ENCODE data around the gene NR1H4. TPM values are rescaled to one million over a fixed set of nuclear protein-coding genes. Genes with fewer than 3 reads are reported as not detected.

NR1H4 gene
- total and polyA plus RNA-seq, 2 of the 13 experiments (the other 11 are each of a cell fraction or from before 2014, with no cell fraction given): 27.3 to 114 TPM

DNA sequence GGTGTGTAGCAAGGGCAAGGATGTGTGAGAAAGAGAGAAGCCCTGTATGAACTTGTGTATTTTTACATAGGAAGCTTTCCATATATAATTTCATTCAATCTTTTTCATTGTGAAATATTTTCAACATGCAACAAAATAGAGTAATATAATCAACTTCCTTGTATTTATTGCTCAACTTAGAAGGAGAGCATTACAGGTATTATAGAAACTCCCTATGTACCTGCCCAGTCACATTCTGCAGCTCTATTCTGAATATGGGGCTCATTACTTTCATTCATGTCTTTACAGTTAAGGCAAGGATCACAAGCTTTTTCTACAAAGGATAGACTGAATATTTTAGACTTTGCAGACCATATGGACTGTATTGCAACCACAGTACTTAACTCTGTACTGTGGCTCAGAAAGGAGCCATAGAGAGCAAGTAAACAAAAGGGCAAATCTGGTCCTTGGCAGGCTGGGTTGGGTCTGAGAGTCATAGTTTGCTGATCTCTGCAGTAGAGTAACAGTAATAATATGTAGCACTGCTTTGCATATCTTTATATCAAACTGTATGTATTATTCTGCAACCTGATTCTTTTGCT is 11.3 kb downstream of the NR1H4 start:
- Histone ChIP-seq H3K36me3 (replicated peaks in 1 of 2; ENCODE audit: control insufficient read depth in 1 of 2, insufficient read depth in 2 of 2, low read length in 2 of 2) (peaks cover 0 to 11% of the 10 kb centered on the region in 2 experiments; a peak in 2 of 5 replicates), H3K4me1 (ENCODE audit: insufficient read depth, low read length) (peaks cover 65% of the 10 kb centered on the region), H2AFZ (ENCODE audit: low read length) (no peak overlapping the region), H3K4me2 (ENCODE audit: low read depth, low read length) (no peak overlapping the region), H3K4me3 (replicated peaks in 1 of 3; ENCODE audit: insufficient read depth in 1 of 3, low read depth in 2 of 3, low read length in 3 of 3) (no peak overlapping the region), H3K79me2 (ENCODE audit: insufficient read depth, low read length) (peaks cover 73% of the 10 kb centered on the region), H3K27ac (ENCODE audit: extremely low read length, insufficient read depth, low read length) (peak overlapping the region; percentile 58), H3K27me3 (ENCODE audit: control insufficient read depth in 1 of 2, insufficient read depth in 2 of 2, low read length in 2 of 2) (no peaks in the 10 kb centered on the region), H3K9ac (ENCODE audit: insufficient read depth, low read depth, low read length) (no peak overlapping the region), H4K20me1 (ENCODE audit: insufficient read depth, low read length) (peaks cover 7% of the 10 kb centered on the region; the same call in 1 of the 2 replicates), H3K9me3 (ENCODE audit: low read length) (no peaks in the 10 kb centered on the region)
- CTCF ChIA-PET (ENCODE audit: low intra/inter-chr PET ratio, low total read pairs): no interaction called here
- DNase-seq (ENCODE audit: low spot score) (no peak), FAIRE-seq (no peak), ATAC-seq (peak; percentile 74)
- no TSS peak for BruUV-seq (replicated peaks)
- no peak for TF ChIP-seq EEA1 (CRISPR knock-in tag; IDR thresholded peaks at IDR 0.05; ENCODE audit: borderline replicate concordance)
- 0 out of 2 replicates have a peak, but pooled peaks have one; percentile 17 for TF ChIP-seq CEBPG (CRISPR knock-in tag; IDR thresholded peaks at IDR 0.05)
- TF ChIP-seq, protein P1, sequence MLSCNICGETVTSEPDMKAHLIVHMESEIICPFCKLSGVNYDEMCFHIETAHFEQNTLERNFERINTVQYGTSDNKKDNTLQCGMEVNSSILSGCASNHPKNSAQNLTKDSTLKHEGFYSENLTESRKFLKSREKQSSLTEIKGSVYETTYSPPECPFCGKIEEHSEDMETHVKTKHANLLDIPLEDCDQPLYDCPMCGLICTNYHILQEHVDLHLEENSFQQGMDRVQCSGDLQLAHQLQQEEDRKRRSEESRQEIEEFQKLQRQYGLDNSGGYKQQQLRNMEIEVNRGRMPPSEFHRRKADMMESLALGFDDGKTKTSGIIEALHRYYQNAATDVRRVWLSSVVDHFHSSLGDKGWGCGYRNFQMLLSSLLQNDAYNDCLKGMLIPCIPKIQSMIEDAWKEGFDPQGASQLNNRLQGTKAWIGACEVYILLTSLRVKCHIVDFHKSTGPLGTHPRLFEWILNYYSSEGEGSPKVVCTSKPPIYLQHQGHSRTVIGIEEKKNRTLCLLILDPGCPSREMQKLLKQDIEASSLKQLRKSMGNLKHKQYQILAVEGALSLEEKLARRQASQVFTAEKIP (CRISPR knock-in tag; IDR thresholded peaks at IDR 0.05; ENCODE audit: borderline replicate concordance): no peak
- intact Hi-C loops (cut with micrococcal nuclease; ENCODE audit: unreplicated experiment): loop anchor here (5.0 kb wide), 1 partner anchor 38 kb away; no protein-coding TSS in a partner anchor
- POLR2A ChIA-PET: interaction anchor here (1.5 kb wide), 1 partner anchor 9 kb away, joined by 4 read pairs; no protein-coding TSS in a partner anchor
- in situ Hi-C loops (cut with HindIII; ENCODE audit: extremely low pct_ligation_motif_present, low pct_unique_long_range_greater_than_20kb): no loop called here

DNA sequence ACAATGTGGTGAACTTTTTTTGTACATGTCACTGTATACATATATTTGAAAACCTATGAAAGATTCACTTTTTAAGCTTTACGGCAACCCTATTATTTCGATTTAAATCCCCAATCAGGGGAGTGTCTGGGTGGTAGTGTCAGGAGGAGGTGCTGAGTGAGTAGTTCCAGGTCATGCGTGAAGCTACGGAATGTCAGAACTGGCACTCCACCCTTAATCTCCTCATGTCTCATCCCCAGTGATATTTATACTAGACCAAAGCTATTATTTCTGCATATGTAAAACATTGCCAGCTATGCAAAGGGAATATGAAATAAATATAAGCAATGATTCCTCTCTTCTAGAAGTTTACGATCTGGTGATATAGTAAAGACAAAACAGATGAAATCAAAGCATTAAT is 12.3 kb downstream of the NR1H4 start:
- Histone ChIP-seq H3K4me2 (ENCODE audit: low read depth, low read length) (no peak overlapping the region), H3K36me3 (replicated peaks in 1 of 2; ENCODE audit: control insufficient read depth in 1 of 2, insufficient read depth in 2 of 2, low read length in 2 of 2) (peaks cover 0 to 18% of the 10 kb centered on the region in 2 experiments; a peak in 3 of 5 replicates), H3K9ac (ENCODE audit: insufficient read depth, low read depth, low read length) (no peak overlapping the region), H4K20me1 (ENCODE audit: insufficient read depth, low read length) (peaks cover 7% of the 10 kb centered on the region; the same call in 1 of the 2 replicates), H3K9me3 (ENCODE audit: low read length) (no peaks in the 10 kb centered on the region), H2AFZ (ENCODE audit: low read length) (no peak overlapping the region), H3K4me1 (ENCODE audit: insufficient read depth, low read length) (peaks cover 58% of the 10 kb centered on the region), H3K27me3 (ENCODE audit: control insufficient read depth in 1 of 2, insufficient read depth in 2 of 2, low read length in 2 of 2) (no peaks in the 10 kb centered on the region), H3K27ac (ENCODE audit: extremely low read length, insufficient read depth, low read length) (no peak overlapping the region), H3K79me2 (ENCODE audit: insufficient read depth, low read length) (peaks cover 71% of the 10 kb centered on the region), H3K4me3 (replicated peaks in 1 of 3; ENCODE audit: insufficient read depth in 1 of 3, low read depth in 2 of 3, low read length in 3 of 3) (no peak overlapping the region)
- POLR2A ChIA-PET: no interaction called here
- TF ChIP-seq FOXA1 (IDR thresholded peaks at IDR 0.05) (no peak), FOXA1 (CRISPR knock-in tag; IDR thresholded peaks at IDR 0.05) (no peak), HNRNPUL1 (IDR thresholded peaks at IDR 0.05; ENCODE audit: low read depth, low read length) (no peak), TGIF2 (CRISPR knock-in tag; IDR thresholded peaks at IDR 0.05) (no peak), GABPA (IDR thresholded peaks at IDR 0.05; ENCODE audit: low read depth, low read length) (no peak), GABPA (CRISPR knock-in tag; IDR thresholded peaks at IDR 0.05; ENCODE audit: low read depth) (no peak), ZNF75D (CRISPR knock-in tag; IDR thresholded peaks at IDR 0.05; ENCODE audit: borderline replicate concordance) (no peak), NR2F1 (CRISPR knock-in tag; IDR thresholded peaks at IDR 0.05) (no peak), KAT2B (IDR thresholded peaks at IDR 0.05; ENCODE audit: borderline replicate concordance, low read depth, low read length) (no peak), ZC3H4 (CRISPR knock-in tag; IDR thresholded peaks at IDR 0.05; ENCODE audit: borderline replicate concordance) (no peak)
- 97% methylated on average over 5 of the region's 5 CpGs for WGBS (ENCODE audit: low lambda C conversion rate)
- intact Hi-C loops (cut with micrococcal nuclease; ENCODE audit: unreplicated experiment): loop anchor here (5.0 kb wide), 1 partner anchor 39 kb away; no protein-coding TSS in a partner anchor
- in situ Hi-C loops (cut with HindIII; ENCODE audit: extremely low pct_ligation_motif_present, low pct_unique_long_range_greater_than_20kb): no loop called here
- BruUV-seq (replicated peaks): no TSS peak
- FAIRE-seq (no peak), ATAC-seq (no peak), DNase-seq (ENCODE audit: low spot score) (no peak)
- CTCF ChIA-PET (ENCODE audit: low intra/inter-chr PET ratio, low total read pairs): no interaction called here
